ENCODE results near the gene NME7. TPM values are rescaled to one million over a fixed set of nuclear protein-coding genes. Genes with fewer than 3 reads are reported as not detected.
"Not testable (repeated sequence)": the region's sequence is repeated elsewhere in the genome, so short reads cannot be mapped to it uniquely, and the experiment has no call there.

NME7 gene
- total RNA-seq, 1 experiment from 2014 or later = 13.8 TPM

- Mint-ChIP-seq H3K9me3 (peaks cover 7% of the 10 kb centered on the region), H3K27me3 (ENCODE audit: low read depth) (no peaks in the 10 kb centered on the region), H3K27ac (no peak overlapping the region), H3K4me3 (no peak overlapping the region), H3K36me3 (peaks cover 9% of the 10 kb centered on the region), H3K4me1 (peaks cover 6% of the 10 kb centered on the region)
- CTCF ChIA-PET = no interaction called here
- DNase-seq (ENCODE audit: low spot score) (no peak), ATAC-seq (no peak)
- no peak for TF ChIP-seq ATF6 (CRISPR knock-in tag; IDR thresholded peaks at IDR 0.05)
- TF ChIP-seq SP1 (CRISPR knock-in tag; conservative IDR thresholded peaks at IDR 0.05) = no peak
- no peak for TF ChIP-seq FOXJ3 (CRISPR knock-in tag; IDR thresholded peaks at IDR 0.05; ENCODE audit: borderline replicate concordance)
- no peak for TF ChIP-seq PRRX2 (CRISPR knock-in tag; IDR thresholded peaks at IDR 0.05)
- no peak for TF ChIP-seq ZNF532 (CRISPR knock-in tag; IDR thresholded peaks at IDR 0.05; ENCODE audit: borderline replicate concordance)
- TF ChIP-seq ZBTB43 (CRISPR knock-in tag; IDR thresholded peaks at IDR 0.05) = no peak
- TF ChIP-seq FOXK1 (CRISPR knock-in tag; IDR thresholded peaks at IDR 0.05) = no peak
- no peak for TF ChIP-seq CREM (CRISPR knock-in tag; IDR thresholded peaks at IDR 0.05)
- TF ChIP-seq ZNF317 (CRISPR knock-in tag; IDR thresholded peaks at IDR 0.05; ENCODE audit: borderline replicate concordance, low read depth) = no peak
- no peak for TF ChIP-seq CBFB (CRISPR knock-in tag; IDR thresholded peaks at IDR 0.05; ENCODE audit: low read depth)
- no peak for TF ChIP-seq GRHL2 (CRISPR knock-in tag; IDR thresholded peaks at IDR 0.05; ENCODE audit: insufficient replicate concordance, severe bottlenecking)
- no peak for TF ChIP-seq E2F5 (CRISPR knock-in tag; IDR thresholded peaks at IDR 0.05)
- no peak for TF ChIP-seq MLX (CRISPR knock-in tag; IDR thresholded peaks at IDR 0.05)
- TF ChIP-seq NR3C1 (CRISPR knock-in tag; conservative IDR thresholded peaks at IDR 0.05; ENCODE audit: low read depth) = no peak
- no peak for TF ChIP-seq ZNF416 (CRISPR knock-in tag; IDR thresholded peaks at IDR 0.05)
- TF ChIP-seq NFYB (CRISPR knock-in tag; conservative IDR thresholded peaks at IDR 0.05; ENCODE audit: low read depth) = no peak
- TF ChIP-seq TCF7 (CRISPR knock-in tag; IDR thresholded peaks at IDR 0.05; ENCODE audit: low read depth) = no peak
- TF ChIP-seq SMAD4 (CRISPR knock-in tag; IDR thresholded peaks at IDR 0.05) = no peak
- no peak for TF ChIP-seq KAT7 (CRISPR knock-in tag; IDR thresholded peaks at IDR 0.05; ENCODE audit: borderline replicate concordance)
- POLR2A ChIA-PET = no interaction called here
Measured at GRCh38 chr1:169345511-169345910, 22.1 kb downstream of the NME7 start.

- CTCF ChIA-PET, H3K27ac Mint-ChIP-seq: not testable (repeated sequence)
Measured at GRCh38 chr1:169342096-169342495, 25.5 kb downstream of the NME7 start.

More at GRCh38 chr1:169342096-169342495, 25.5 kb downstream of the NME7 start:
- ATAC-seq; DNase-seq (ENCODE audit: low spot score); H3K4me3 Mint-ChIP-seq; POLR2A ChIA-PET; H3K27me3 Mint-ChIP-seq (ENCODE audit: low read depth): not testable (repeated sequence)
- peaks cover 12% of the 10 kb centered on the region for H3K4me1 Mint-ChIP-seq
- H3K36me3 Mint-ChIP-seq = peaks cover 13% of the 10 kb centered on the region
- H3K9me3 Mint-ChIP-seq = peaks cover 17% of the 10 kb centered on the region

Data from WTC11 (cell line).